ENCODE data around the gene MEOX1. TPM values are rescaled to one million over a fixed set of nuclear protein-coding genes. Genes with fewer than 3 reads are reported as not detected.

MEOX1 gene
- total RNA-seq, 1 experiment from 2014 or later = not detected

DNA sequence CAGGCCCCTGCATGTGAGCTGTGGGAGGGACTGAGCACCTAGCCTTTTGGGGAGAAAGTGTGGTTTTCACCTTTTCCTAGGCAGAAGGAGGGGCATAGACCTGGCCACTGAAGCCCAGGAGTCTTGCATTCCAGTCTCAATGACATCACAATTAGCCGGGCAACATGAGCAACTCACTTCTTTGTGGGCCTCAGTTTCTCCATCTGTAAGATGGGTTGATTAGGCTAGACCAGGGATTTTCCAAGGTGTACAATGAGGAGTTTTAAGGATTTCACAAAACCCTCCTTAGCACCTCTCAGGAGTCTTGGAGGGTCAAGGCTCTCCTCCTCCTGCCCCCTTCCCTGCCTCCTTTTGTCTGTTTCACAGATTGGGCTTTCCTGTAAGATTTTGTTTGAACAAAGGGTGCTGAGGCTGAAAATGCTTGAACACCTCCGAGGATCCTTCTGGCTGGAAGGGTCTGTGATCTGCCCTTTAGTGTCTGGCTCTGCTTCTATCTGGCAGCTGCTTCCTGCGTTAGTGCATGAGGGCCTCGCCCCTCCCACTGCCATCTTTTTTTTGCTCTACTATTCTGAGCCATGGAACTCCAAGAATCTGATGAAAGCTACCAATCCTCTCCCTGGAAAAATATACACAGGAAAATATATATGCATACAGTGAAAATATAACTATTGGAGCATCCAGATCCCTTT lies 63.2 kb downstream of the MEOX1 start:
- Histone ChIP-seq H2BK5ac (ENCODE audit: insufficient read length, low read length) (no peak overlapping the region), H3K4me2 (ENCODE audit: insufficient read depth, insufficient read length, low read length) (no peak overlapping the region), H3K79me1 (ENCODE audit: insufficient read depth, low read depth, low read length, poor library complexity, severe bottlenecking) (no peaks in the 10 kb centered on the region), H2AFZ (ENCODE audit: low read length) (no peak overlapping the region), H3K18ac (ENCODE audit: insufficient read length, low read depth, low read length) (no peak overlapping the region), H3K27me3 (ENCODE audit: insufficient read depth, low read length) (no peaks in the 10 kb centered on the region), H4K5ac (ENCODE audit: insufficient read length, low read depth, low read length) (no peak overlapping the region), H3K27ac (ENCODE audit: insufficient read length, low read depth, low read length) (no peak overlapping the region), H4K8ac (replicated peaks; ENCODE audit: insufficient read length, low read depth, low read length) (no peak overlapping the region), H4K20me1 (ENCODE audit: control insufficient read depth, insufficient read depth, insufficient read length) (no peaks in the 10 kb centered on the region), H2BK12ac (ENCODE audit: insufficient read length, low read depth, low read length) (no peak overlapping the region), H3K23ac (ENCODE audit: insufficient read length, low read depth, low read length) (no peak overlapping the region), H3K23me2 (ENCODE audit: insufficient read length, low read depth, low read length, poor library complexity, severe bottlenecking) (no peaks in the 10 kb centered on the region), H2BK20ac (ENCODE audit: low read depth, low read length, poor library complexity, severe bottlenecking) (no peak overlapping the region), H3K79me2 (ENCODE audit: insufficient read depth, low read length) (no peaks in the 10 kb centered on the region), H3K56ac (ENCODE audit: insufficient read length, low read depth, low read length) (no peak overlapping the region), H3T11ph (ENCODE audit: low read length) (no peak overlapping the region), H3K9me3 (ENCODE audit: control insufficient read depth, low read depth, low read length) (no peaks in the 10 kb centered on the region), H2BK15ac (ENCODE audit: low read depth, low read length) (no peak overlapping the region), H4K91ac (ENCODE audit: insufficient read length, low read depth, low read length) (no peak overlapping the region), H3K4me1 (ENCODE audit: insufficient read depth, low read length) (no peaks in the 10 kb centered on the region), H3K4ac (ENCODE audit: low read depth, low read length) (no peak overlapping the region), H3K9ac (ENCODE audit: extremely low read depth, insufficient read length, low read length) (no peak overlapping the region), H2AK5ac (ENCODE audit: insufficient read length, low read length) (no peak overlapping the region), H3K14ac (ENCODE audit: insufficient read depth, low read length) (no peak overlapping the region), H2BK120ac (ENCODE audit: low read depth, low read length, poor library complexity, severe bottlenecking) (no peak overlapping the region)
- H3K4me3 Mint-ChIP-seq = no peak overlapping the region
- H3K27ac Mint-ChIP-seq = no peak overlapping the region; a peak in 2 of 7 replicates
- no peaks in the 10 kb centered on the region; the same call in none of the 2 replicates for H3K27me3 Mint-ChIP-seq (ENCODE audit: low read depth)
- H3K4me1 Mint-ChIP-seq = peaks cover 9 to 20% of the 10 kb centered on the region in 2 experiments
- peaks cover 0 to 2% of the 10 kb centered on the region in 2 experiments; a peak in 1 of 5 replicates for H3K9me3 Mint-ChIP-seq
- TF ChIP-seq, protein P1, sequence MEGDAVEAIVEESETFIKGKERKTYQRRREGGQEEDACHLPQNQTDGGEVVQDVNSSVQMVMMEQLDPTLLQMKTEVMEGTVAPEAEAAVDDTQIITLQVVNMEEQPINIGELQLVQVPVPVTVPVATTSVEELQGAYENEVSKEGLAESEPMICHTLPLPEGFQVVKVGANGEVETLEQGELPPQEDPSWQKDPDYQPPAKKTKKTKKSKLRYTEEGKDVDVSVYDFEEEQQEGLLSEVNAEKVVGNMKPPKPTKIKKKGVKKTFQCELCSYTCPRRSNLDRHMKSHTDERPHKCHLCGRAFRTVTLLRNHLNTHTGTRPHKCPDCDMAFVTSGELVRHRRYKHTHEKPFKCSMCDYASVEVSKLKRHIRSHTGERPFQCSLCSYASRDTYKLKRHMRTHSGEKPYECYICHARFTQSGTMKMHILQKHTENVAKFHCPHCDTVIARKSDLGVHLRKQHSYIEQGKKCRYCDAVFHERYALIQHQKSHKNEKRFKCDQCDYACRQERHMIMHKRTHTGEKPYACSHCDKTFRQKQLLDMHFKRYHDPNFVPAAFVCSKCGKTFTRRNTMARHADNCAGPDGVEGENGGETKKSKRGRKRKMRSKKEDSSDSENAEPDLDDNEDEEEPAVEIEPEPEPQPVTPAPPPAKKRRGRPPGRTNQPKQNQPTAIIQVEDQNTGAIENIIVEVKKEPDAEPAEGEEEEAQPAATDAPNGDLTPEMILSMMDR (conservative IDR thresholded peaks at IDR 0.05) = no peak
- H3K36me3 Mint-ChIP-seq (ENCODE audit: insufficient read depth in 1 of 3, low read depth in 3 of 3) = no peaks in the 10 kb centered on the region; a peak in 2 of 7 replicates
- no peak for DNase-seq
- WGBS (ENCODE audit: extremely low coverage, insufficient read length, low lambda C conversion rate) = no CpG with 5 or more reads among the region's 4 CpGs
